ENCODE data around the gene RBMS3. TPM values are rescaled to one million over a fixed set of nuclear protein-coding genes. Genes with fewer than 3 reads are reported as not detected.
"Not testable (repeated sequence)": the region's sequence is repeated elsewhere in the genome, so short reads cannot be mapped to it uniquely, and the experiment has no call there.

Gene RBMS3
- total RNA-seq, 1 donor from 2014 or later = 3.4 TPM

- DNase-seq (ENCODE audit: low read depth) (peak; percentile 49), FAIRE-seq (no peak)
- Histone ChIP-seq H3K36me3 (ENCODE audit: control insufficient read depth, insufficient read depth, low read length) (no peaks in the 10 kb centered on the region), H3K4me3 (ENCODE audit: low read depth, low read length) (no peak overlapping the region), H3K27me3 (ENCODE audit: control insufficient read depth, insufficient read depth, low read length) (no peaks in the 10 kb centered on the region)
- TF ChIP-seq CTCF (IDR thresholded peaks at IDR 0.05; ENCODE audit: insufficient read depth, low read length, severe bottlenecking) = no peak
Measured at GRCh38 chr3:29465836-29466235, 185.0 kb downstream of the RBMS3 start.

GRCh38 chr3:29466442-29466841, 185.6 kb downstream of the RBMS3 start:
- no peak for DNase-seq (ENCODE audit: low read depth)
- Histone ChIP-seq H3K4me3 (ENCODE audit: low read depth, low read length) (no peak overlapping the region), H3K27me3 (ENCODE audit: control insufficient read depth, insufficient read depth, low read length) (no peaks in the 10 kb centered on the region), H3K36me3 (ENCODE audit: control insufficient read depth, insufficient read depth, low read length) (no peaks in the 10 kb centered on the region)
- TF ChIP-seq CTCF (IDR thresholded peaks at IDR 0.05; ENCODE audit: insufficient read depth, low read length, severe bottlenecking) = no peak
- no peak for FAIRE-seq

GRCh38 chr3:29468187-29468586, 187.3 kb downstream of the RBMS3 start:
- no peak for TF ChIP-seq CTCF (IDR thresholded peaks at IDR 0.05; ENCODE audit: insufficient read depth, low read length, severe bottlenecking)
- no peak for FAIRE-seq
- Histone ChIP-seq H3K4me3 (ENCODE audit: low read depth, low read length) (no peak overlapping the region), H3K27me3 (ENCODE audit: control insufficient read depth, insufficient read depth, low read length) (no peaks in the 10 kb centered on the region), H3K36me3 (ENCODE audit: control insufficient read depth, insufficient read depth, low read length) (no peaks in the 10 kb centered on the region)
- no peak for DNase-seq (ENCODE audit: low read depth)

GRCh38 chr3:29473481-29474170, 192.8 kb downstream of the RBMS3 start:
- H3K27me3 ChIP-seq (ENCODE audit: control insufficient read depth, insufficient read depth, low read length); H3K36me3 ChIP-seq (ENCODE audit: control insufficient read depth, insufficient read depth, low read length); H3K4me3 ChIP-seq (ENCODE audit: low read depth, low read length); DNase-seq (ENCODE audit: low read depth); FAIRE-seq: not testable (repeated sequence)

GRCh38 chr3:29475305-29475840, 194.5 kb downstream of the RBMS3 start:
- no peak for TF ChIP-seq CTCF (IDR thresholded peaks at IDR 0.05; ENCODE audit: insufficient read depth, low read length, severe bottlenecking)
- Histone ChIP-seq H3K27me3 (ENCODE audit: control insufficient read depth, insufficient read depth, low read length) (no peaks in the 10 kb centered on the region), H3K36me3 (ENCODE audit: control insufficient read depth, insufficient read depth, low read length) (no peaks in the 10 kb centered on the region), H3K4me3 (ENCODE audit: low read depth, low read length) (no peak overlapping the region)
- DNase-seq (ENCODE audit: low read depth) (no peak), FAIRE-seq (no peak)

GRCh38 chr3:29475854-29476253, 195.0 kb downstream of the RBMS3 start:
- TF ChIP-seq CTCF (IDR thresholded peaks at IDR 0.05; ENCODE audit: insufficient read depth, low read length, severe bottlenecking) = no peak
- Histone ChIP-seq H3K27me3 (ENCODE audit: control insufficient read depth, insufficient read depth, low read length) (no peaks in the 10 kb centered on the region), H3K36me3 (ENCODE audit: control insufficient read depth, insufficient read depth, low read length) (no peaks in the 10 kb centered on the region), H3K4me3 (ENCODE audit: low read depth, low read length) (no peak overlapping the region)
- FAIRE-seq = no peak
- no peak for DNase-seq (ENCODE audit: low read depth)

All from bronchial epithelial cell (primary cell).